Endothelial cell of umbilical vein (primary cell): ENCODE measurements around the gene SORCS1.

Experiments
- CTCF ChIP-seq, 2 donors: IDR thresholded peaks; 1 replicate in 1 of 2; 2 replicates in 1 of 2; pipeline ENCODE4 v1.5.1; 2011; ENCODE audit warnings: low read length in 2 of 2, mild to moderate bottlenecking in 2 of 2, moderate library complexity in 2 of 2, control low read depth in 1 of 2, inconsistent platforms in 1 of 2, low read depth in 1 of 2; ENCODE audit not compliant: insufficient read depth in 1 of 2; ENCODE audit errors: extremely low read depth in 1 of 2
- JUN ChIP-seq: IDR thresholded peaks from 2 replicates; pipeline ENCODE4 v1.6.1; 2011; ENCODE audit warnings: borderline replicate concordance, low read depth; ENCODE audit not compliant: insufficient read length, insufficient read depth
- MYC ChIP-seq: IDR thresholded peaks from one replicate; pipeline ENCODE4 v1.6.1; 2011; ENCODE audit warnings: mild to moderate bottlenecking, low read depth, low read length
- POLR2A ChIP-seq: IDR thresholded peaks from 2 replicates; pipeline ENCODE4 v1.6.1; 2012; ENCODE audit warnings: low read depth, mild to moderate bottlenecking, control low read depth, low read length

- TF ChIP-seq POLR2A (no peak), JUN (no peak), CTCF (IDR thresholded peaks at IDR 0.05; ENCODE audit: extremely low read depth in 1 of 2, insufficient read depth in 1 of 2, low read depth in 1 of 2, low read length in 2 of 2) (no peak), MYC (no peak)
Observed at GRCh38 chr10:106942035-106942662, 222.4 kb downstream of the SORCS1 start.
